GM13976 (cell line): ENCODE results near the gene TRIO.

ENCODE experiments used
- DNase-seq: peaks from one replicate; pipeline ENCODE4 v3.0.0; 2012; ENCODE audit warnings: low spot score
- CTCF ChIP-seq: IDR thresholded peaks from 2 replicates; pipeline ENCODE4 v1.5.1; 2012; ENCODE audit warnings: borderline replicate concordance, mild to moderate bottlenecking; ENCODE audit not compliant: insufficient read depth; ENCODE audit errors: extremely low read depth, missing control alignments, control extremely low read depth
- in situ Hi-C: fragments of 300-500 bp; cut with MboI; formaldehyde crosslinking; loops from one replicate; pipeline ENCODE4 v1.12.0; 2022; ENCODE audit warnings: low sequenced_read_pairs, mixed read lengths, inconsistent platforms; ENCODE audit not compliant: unreplicated experiment

The TRIO gene

GRCh38 chr5:14270209-14270702 lies 127.1 kb downstream of the TRIO start:
- in situ Hi-C loops, result no loop called here
- TF ChIP-seq CTCF, result peak; percentile 57
- peak; percentile 60 for DNase-seq

- in situ Hi-C loops, result no loop called here
- no peak for DNase-seq
Measured at GRCh38 chr5:14272548-14273205, 129.5 kb downstream of the TRIO start.

GRCh38 chr5:14273207-14273767 lies 130.1 kb downstream of the TRIO start:
- in situ Hi-C loops, result no loop called here
- DNase-seq, result no peak
- no peak for TF ChIP-seq CTCF

More at GRCh38 chr5:14272548-14273205, 129.5 kb downstream of the TRIO start:
- TF ChIP-seq CTCF, result no peak

- no peak for DNase-seq
- no peak for TF ChIP-seq CTCF
- in situ Hi-C loops, result no loop called here
Measured at GRCh38 chr5:14276380-14276779, 133.2 kb downstream of the TRIO start.

- DNase-seq, result no peak
- in situ Hi-C loops, result no loop called here
- TF ChIP-seq CTCF, result no peak
Measured at GRCh38 chr5:14277385-14278320, 134.5 kb downstream of the TRIO start.

- in situ Hi-C loops, result no loop called here
- no peak for TF ChIP-seq CTCF
- DNase-seq, result no peak
Measured at GRCh38 chr5:14280294-14280854, 137.2 kb downstream of the TRIO start.
